HG03060 (cell line): Measurements from ENCODE around the gene SORCS2.

Experiments
- ATAC-seq: cut with Tn5 transposase; IDR thresholded peaks from one replicate; pipeline ENCODE4 v1.9.1; 2021; ENCODE audit warnings: low read depth, moderate number of reproducible peaks; ENCODE audit not compliant: unreplicated experiment

SORCS2 gene

DNA sequence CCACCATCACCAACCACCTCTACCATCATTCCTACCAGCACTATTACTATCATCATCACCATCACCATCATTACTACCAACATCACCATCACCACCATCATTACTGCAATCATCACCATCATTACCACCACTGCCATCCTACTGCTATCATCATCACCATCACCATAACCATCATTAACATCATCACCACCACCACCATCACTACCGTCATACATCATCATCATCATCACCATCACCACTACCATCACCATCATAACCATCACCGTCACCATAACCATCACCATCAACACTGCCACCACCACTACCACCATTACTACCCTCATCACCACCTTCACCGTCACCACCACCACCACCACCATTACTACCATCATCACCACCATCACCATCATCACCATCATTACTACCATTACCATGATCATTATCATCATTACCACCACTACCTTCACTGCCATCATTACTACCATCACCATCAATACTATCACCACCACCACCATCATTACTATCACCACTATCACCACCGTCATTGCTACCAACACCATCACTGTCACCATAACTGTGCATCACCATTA, 170.6 kb downstream of the SORCS2 start:
- ATAC-seq: no peak

DNA sequence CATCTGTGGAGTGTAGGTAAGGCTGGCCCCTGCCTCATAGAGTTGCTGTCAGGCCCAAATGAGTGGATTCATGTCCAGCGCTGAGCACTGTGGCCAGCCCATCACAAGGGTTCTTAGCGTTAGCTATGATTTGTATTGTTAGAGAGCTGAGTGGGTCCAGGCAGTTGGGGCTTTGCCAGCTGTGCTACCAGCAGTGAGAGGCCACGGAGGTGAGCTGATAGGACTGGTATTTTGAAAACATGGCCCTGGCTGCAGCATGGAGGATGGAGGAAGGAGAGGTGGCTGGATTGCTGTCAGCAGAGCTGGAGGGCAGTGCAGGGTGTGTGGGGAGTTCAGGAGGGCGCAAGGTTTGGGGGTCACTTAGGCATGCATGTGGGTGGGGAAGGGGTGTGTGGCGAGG, 172.6 kb downstream of the SORCS2 start:
- ATAC-seq: no peak

DNA sequence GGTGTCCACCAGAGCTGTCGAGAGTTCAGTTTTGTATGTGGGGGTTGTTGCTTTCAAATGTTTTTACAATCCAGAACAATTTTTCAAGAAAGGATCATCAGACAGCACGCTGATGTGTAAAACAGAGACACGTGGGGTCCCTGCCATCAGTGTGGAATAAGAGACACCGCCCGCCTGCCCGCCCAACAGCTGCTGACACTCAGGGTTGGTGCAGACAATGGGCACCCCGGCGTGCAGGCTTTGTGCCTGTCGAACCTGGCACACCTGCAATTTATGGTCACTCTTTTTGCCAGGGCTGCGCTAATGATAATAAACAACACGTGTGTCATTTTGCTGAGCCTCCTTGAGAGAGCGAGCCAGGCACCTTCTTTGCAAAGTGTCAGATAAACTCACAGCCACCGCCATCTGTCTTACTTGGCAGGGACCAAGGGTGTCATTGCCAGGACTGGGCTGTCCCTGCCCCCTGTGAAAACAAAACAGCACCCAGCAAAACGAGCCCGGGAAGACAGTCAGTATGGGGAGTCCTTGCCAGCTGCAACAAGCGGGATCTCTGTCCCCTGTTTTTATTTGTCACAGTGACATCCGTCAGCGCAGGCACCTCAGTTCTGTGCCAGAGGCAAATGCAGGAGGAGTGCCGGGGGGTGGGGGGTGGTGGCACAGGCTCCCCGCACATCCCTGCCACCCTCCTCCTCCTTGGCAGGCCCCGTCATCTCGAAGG, 173.3 kb downstream of the SORCS2 start:
- no peak for ATAC-seq

DNA sequence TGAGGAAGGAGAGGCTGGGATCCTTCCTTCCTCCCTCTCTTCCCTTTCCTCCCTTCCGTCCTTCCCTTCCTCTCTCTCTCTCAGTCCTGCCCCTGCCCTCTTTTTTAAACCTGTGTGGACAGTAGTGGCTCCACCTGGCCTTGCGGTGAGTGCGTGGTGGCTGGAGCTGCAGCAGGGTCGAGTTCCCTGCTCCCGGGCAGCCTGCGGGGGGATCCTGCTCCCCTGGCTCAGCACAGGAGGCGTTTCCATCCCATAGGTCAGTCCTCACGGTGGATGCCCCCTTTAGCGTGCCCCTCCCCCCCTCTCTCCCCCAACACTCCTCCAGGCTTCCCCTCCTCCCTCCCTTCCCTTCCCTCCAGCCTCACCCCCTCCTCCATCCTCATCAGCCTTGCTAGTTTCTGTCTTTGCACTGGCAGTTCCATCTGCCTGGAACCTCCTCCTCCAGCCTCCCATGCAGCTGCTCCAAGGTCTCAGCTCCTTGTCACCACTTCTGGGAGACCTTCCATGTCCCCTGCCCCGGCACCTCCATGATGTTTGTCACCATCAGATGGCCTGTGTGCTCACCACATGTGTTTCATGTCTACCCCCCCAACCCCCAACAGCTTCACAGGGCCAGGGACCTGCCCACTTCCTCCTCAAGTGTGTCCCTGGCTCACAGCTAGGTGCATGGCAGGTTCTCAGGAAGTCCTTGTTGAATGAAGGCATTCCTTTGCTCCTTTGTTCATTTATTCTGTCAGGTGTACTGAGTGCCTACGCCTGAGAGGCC, 174.0 kb downstream of the SORCS2 start:
- no peak for ATAC-seq

DNA sequence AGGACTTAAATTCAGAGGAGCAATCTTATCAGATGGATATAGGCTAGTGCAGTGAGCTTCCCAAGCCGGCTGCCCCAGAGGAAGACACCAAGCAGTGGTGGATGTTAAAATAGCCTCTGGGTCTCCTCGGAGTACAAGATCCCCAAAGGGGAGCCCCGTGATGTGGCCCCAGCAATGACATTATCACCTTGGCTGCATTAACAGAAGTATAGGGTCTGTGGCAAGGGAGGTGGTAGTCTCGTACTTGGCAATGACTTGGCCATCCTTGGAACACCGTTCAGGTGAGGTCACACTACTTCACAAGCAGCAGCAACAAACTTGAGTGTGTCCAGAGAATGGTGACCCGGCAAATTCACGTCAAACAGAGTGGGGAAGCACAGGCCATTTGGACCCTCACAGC, 174.6 kb downstream of the SORCS2 start:
- no peak for ATAC-seq

DNA sequence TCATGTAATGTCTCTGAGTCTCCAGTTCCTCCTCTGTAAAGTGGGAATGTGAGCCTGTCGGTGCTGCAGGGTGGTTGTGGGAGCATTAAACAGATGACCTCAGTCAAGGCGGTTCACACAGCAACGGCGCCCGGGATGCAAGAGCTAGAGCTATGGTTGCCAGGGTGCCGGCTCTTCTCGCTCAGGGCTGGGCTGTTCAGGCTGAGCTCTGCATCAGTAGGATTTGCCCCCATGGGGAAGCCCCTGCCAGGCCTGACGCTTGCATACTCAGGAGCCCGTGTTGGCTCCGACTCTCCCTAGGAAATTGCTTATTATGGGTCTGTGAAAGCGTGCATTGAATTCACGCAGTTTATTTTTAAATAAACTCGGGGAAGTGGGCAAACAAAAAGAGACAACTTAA, 175.1 kb downstream of the SORCS2 start:
- no peak for ATAC-seq

DNA sequence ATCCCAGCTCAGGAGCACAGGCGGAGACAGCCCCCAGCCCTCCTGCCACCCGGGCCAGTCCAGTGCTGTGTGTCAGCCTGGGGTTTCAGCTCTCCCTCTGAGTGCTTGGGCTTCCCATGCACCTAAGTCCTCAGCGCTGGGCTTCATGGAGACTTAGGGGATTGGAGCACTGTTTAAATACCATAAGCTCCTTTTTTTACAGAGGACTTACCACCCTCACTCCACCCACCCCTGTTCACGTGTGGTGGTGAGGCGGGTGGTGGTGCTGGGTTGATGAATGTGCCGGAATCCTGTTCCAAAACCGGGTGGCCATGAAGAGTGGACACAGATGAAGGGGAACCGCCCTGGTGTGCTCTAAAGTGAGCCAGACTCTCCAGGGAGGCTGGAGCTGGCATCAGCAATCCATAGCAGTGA, 175.5 kb downstream of the SORCS2 start:
- no peak for ATAC-seq

DNA sequence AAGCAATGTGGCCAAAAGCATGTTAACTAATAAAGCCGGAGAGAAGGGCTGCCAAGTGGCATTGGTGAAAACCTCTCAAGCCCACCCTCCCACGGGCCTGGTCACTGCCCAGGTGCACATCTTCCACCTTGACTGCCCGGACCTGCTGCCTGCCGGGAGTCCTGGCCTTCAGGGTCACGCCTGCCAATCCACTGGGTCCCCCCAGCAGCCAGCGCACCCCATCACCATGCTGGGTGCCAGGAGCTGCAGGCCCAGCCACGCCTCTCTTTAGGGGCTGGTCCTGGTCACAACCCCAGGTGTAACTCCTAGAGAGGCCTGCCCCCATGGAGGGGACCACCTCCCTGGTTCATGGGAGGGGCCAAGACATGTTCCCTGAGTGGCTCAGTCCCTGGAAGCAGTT, 176.0 kb downstream of the SORCS2 start:
- ATAC-seq: no peak

DNA sequence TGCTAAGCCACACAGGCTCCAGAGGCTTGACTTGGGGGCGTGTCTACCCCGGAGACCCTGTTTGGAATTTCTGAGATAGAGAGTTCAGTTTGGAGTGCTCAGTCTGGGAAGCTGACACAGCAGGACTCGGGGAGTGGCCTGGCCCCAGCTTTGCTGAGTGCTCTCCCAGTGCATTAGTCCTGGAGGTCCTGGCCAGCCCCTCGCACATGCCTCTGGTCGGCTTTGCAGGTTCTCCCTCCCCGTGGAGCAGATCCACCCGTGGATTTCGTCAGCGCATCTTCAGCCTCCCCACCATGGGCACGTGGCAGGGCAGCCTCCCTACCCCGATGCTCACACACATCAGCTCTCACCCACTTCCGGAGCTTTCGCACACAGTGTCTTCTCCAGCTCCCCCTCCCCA, 177.2 kb downstream of the SORCS2 start:
- ATAC-seq: no peak

DNA sequence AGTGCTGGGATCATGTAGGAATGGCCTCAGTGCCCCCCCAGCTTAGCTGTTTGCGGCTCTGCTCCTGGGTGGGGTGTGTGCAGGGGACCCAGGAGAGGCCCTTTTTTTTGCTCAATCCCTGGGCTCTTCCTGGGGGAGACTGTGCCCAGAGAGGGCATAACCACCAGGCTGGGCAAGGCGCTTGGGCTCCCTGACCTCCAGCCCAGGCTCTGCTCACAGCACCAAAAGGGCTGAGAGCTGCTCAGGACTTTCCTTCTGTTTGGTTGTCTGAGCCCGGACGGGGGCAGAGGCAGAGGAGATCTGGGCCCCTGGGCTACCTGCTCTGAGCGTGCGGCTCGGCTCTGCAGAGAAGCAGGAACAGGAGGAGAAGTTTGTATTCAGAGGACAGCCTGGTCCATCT, 177.7 kb downstream of the SORCS2 start:
- ATAC-seq: no peak

DNA sequence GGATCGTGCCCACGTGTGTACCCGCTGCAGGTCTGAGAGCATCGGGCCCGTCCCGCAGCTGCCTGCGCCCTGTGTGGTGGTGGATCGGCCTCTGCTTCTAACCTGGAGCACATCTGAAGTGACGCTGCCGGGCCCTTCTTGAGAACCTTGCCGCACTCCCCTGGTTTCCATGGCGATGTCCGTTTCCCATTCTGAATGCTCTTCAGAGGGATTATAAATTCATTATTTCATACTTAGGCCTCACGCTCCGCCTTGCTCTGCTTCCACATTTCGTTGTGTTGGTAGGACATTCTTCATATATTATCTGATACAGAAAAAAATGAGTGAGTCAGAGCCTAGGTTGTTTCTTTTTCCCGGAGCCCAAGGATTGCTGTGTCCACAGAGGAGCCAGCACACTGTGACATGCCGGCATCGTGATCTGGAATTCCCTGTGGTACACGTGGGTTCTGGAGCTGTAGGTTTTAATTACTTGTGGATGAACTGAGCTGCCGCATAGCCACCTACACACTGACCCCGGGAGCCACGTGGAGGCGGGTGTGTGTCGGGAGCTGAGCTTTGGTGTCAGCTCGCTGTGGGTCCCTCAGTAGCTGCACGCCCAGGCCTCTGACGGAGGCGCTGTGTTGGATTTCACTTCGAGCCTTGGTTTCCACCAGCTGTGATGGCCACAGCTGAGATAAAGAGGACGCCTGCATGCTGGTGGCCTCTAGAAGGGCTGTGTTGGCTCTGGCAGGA, 179.0 kb downstream of the SORCS2 start:
- no peak for ATAC-seq

DNA sequence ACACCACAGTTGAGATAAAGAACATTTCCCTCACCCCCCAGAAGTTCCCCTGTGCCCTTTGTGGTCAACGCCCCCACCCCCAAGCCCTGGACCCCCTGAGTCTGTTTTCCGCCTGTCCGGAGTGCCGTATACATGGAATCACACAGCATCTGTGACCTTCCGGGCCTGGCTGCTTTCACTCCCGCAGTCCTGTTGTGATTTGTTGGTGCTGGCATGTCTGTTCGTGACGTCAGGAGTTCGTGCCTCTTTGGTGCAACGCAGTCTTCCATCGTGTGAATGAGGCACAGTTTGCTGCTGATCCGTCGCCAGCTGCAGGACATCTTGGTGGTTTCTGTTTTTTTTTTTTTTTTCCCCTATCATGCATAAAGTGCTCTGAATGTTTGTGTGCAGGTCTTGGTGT, 180.3 kb downstream of the SORCS2 start:
- ATAC-seq: no peak

DNA sequence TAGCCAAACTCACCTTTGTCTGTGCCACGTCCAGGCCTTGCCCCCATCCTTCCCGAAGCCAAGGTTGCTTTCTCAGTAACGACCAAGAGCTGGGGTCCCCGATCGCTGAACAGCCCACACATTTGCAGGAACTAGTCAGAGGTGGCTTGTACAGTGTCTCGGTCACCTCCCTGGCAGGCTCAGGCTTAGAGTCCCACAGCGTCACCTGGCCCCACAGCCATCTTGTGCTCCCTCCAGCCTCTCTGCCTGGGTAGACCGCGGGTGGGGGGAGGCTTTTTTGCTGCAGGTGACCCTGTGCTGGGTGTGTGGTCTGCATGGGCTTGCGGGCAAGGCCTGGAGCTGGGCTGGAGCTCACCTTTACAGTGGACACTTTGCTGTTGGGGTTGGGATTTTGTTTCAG, 182.2 kb downstream of the SORCS2 start:
- no peak for ATAC-seq

DNA sequence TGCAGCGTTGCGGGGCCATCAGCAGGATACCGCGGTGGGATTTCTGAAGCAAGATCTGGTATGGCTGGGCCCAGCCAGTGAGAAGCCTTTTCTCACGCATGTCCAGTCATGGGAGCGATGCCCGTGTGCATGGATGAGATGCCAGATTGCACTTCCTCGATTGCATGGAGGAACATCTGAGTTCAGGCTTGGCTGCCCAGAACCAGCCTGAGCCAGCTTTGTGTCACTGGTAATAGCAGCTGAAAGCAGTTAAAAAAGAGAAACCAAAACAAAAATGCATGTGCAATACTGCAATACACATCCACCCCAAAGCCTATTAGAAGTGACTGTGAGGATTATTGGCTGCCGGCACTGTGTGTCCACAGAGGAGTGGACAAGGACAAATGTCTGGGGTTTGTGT, 183.1 kb downstream of the SORCS2 start:
- no peak for ATAC-seq

DNA sequence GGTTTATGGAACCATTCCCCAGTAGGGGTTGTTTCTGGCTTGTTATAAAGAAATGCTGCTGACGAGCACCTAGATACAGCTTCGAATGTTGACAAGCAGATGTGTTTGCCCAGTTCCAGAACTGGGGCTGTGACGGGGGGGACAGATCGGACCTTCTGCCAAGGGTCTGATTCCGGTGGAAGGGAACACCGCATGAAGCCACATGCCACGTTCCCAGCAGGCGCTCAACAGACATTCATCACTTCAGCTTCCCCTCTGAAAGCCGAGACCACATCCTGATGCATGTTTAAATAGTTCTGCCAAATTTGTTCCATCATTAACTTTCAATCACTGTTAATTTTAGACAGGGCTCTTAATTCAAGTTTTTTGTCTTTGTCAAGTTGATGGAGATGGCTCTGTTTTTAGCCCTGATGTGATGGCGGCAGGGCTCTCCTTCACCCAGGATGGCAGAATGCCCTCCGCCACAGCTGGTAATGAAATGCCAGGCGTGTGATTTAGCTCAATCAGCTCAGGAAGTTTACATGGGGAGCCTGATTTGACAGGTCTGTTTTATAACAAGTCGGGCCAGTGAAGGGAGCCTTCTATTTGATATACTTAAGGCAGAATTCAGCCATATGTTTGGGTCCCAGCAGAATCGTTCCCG, 185.0 kb downstream of the SORCS2 start:
- no peak for ATAC-seq

DNA sequence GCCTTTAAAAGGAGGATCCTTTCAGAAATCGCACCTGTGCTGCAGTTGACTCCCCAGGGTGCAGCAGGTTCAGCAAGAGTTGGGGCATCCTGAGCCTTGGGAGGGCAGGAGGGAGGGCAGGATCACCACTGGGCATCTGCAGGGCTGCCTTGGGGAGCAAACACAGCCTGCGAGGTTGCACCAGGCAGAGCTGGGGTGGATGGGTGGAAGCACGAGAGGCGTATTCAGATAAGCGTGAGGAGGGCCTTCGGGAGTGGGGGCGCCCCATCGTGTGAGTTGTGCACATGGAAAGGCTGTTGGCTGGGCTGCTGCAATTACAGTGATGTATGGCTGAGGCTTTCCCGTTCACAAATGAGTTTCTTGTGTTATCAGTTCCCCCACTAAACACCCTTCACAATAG, 186.8 kb downstream of the SORCS2 start:
- no peak for ATAC-seq

DNA sequence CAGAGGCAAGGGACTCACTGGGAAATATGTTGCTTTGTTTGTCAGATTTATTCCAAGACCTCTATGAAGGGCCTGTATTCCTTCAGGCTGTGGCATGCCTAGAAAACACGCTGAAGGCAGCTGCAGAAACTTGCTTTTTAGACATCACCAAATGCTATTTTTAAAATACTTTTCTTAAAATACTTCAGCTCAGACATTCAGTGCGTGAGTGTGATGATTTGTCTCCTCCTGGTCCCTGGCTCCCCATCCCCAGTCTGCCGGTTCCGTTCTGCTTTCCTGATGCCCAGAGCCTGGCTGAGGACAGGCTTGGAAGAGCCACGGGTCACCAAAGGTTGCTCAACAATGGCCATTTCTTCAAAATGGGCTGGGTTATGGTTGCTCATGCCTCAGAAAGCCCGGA, 187.4 kb downstream of the SORCS2 start:
- no peak for ATAC-seq

DNA sequence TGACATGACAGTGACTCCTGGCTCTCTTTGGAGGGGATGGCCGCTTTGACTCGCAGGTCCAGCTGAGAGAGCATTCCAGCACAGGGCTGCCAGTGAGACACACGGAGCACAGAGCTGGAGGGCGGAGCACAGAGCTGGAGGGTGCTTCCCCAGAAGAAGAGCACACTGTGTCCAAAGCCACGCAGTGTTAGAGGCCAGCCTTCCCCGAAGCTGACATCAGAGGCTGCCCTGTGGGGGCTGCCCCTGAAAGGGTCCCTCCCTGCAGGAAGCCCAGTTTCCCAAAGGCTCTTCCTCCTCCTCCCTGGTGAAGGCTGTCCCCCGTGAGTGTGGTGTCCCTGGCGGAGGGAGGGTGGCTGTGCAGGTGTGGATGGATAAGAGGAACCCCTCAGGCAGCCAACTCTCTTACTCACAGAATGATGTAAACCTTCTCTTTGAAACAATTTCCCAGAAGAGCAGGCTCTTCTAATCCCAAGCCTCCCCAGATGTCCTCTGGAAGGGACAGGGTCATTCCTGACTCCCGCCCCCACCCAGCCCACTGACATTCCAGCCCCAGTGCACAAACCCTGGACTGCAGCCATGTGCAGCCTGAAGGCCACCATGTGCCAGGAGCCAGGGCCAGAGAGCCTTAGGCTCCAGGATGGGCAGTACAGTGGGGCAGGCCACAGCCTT, 189.0 kb downstream of the SORCS2 start:
- ATAC-seq: no peak

DNA sequence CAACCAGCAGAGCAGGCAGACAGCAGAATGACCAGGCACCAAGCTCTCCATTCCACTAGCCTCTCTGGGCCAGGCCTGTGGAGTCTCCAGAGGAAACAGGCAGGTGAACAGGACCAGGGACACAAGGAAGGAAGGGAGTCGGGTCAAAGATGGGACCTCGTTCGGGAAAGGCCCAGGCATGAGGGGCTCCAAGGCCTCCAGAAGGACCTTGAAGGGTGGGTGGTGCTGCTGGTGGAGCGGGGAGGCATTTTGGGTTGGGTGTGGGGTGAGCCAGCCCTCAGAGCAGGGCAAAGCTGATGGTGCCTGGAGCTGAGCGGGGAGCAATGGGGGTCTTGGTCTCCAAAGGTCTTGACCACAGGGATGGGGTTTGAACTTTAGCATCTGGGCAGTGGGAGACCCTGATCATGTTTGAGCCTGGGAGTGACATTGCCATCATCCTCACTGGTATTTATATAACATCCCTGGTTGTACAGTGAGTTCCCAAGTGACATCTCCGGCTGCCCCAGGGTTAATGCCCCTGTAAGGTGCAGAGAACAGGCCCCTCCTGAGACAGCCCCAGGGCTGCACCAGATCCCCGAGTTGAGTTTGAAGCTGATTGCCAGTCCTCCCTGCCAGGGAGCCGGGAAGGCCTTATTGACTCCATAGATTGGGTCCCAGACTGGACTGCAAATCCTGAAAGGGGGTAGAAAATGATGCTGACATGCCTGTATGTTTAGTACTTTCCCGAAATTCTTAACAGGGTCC, 189.7 kb downstream of the SORCS2 start:
- no peak for ATAC-seq

DNA sequence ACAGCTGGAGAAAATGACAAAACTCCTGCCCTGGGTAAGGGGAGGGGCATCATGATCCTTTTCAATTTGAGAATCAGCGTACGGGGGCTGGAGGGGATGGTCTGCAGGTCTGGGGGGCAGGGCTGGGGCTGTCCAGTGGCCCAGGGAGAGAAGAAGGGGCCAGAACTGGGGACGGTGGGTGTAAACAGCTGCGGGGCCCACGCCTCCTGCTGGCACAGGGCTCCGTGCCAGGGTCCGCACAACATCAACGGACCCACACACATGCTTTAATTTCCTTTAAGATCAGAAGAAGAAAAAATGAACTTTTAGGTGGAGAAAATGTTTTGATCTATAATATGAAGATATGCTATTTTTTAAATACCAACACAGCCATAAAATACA, 190.3 kb downstream of the SORCS2 start:
- ATAC-seq: no peak
